ENCODE results near the gene PTCD1. TPM values are rescaled to one million over a fixed set of nuclear protein-coding genes. Genes with fewer than 3 reads are reported as not detected.

The PTCD1 gene
- polyA plus RNA-seq, 3 donors from 2014 or later: 0.83 to 3.7 (median 1.4) TPM

- H3K9me3 Mint-ChIP-seq: no peaks in the 10 kb centered on the region
- peaks cover 0 to 2% (median under 1%) of the 10 kb centered on the region in 3 donors for H3K27me3 Mint-ChIP-seq (ENCODE audit: low read depth in 3 of 3)
- no peak for DNase-seq
- no peak overlapping the region for H3K4me3 Mint-ChIP-seq
- peaks cover 0 to 14% (median 0%) of the 10 kb centered on the region in 3 donors for H3K36me3 Mint-ChIP-seq
- H3K4me1 Mint-ChIP-seq: peaks cover 15 to 30% of the 10 kb centered on the region in 2 donors
- H3K27ac Mint-ChIP-seq: no peak overlapping the region
Observed at GRCh38 chr7:99457650-99458493, 19.3 kb upstream of the PTCD1 start.

DNA sequence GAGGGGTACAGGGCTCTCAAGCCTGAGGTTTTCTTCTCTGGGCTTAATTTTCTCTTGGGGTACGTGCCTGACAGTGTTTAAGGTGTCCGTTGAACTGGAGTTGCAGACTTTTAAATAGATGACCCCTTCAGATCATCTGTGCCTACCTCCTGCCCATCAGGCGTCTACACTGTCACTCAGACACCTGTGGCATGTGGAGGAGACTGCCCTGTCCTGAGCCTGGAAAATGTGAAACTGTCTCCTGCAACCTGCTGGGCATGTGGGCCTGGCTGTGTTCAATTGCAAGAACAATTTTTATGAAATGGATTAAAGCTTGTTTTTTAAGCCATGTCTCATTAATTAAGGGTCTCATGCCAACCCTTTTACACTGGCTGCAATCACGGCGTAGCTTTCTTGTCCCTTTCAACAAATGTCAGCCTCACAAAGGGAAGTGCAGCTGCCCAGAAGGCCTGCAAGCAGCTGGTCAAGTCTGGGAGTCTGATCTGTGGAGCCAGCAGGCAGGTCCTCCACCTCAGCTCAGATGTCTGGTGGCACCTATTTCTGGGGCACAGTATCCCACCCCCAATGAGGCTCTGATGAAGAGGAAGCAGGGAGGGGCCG, 18.6 kb upstream of the PTCD1 start:
- H3K27ac Mint-ChIP-seq: no peak overlapping the region
- H3K4me3 Mint-ChIP-seq: no peak overlapping the region
- peaks cover 0 to 14% (median 0%) of the 10 kb centered on the region in 3 donors for H3K36me3 Mint-ChIP-seq
- H3K27me3 Mint-ChIP-seq (ENCODE audit: low read depth in 3 of 3): peaks cover 0 to 2% (median 2%) of the 10 kb centered on the region in 3 donors
- DNase-seq: no peak
- H3K4me1 Mint-ChIP-seq: peaks cover 13 to 28% of the 10 kb centered on the region in 2 donors
- H3K9me3 Mint-ChIP-seq: no peaks in the 10 kb centered on the region

- Mint-ChIP-seq H3K4me1 (peaks cover 13 to 27% of the 10 kb centered on the region in 2 donors), H3K9me3 (no peaks in the 10 kb centered on the region), H3K27ac (peak overlapping the region in 1 of 6 donors; percentile 58), H3K27me3 (ENCODE audit: low read depth in 3 of 3) (peaks cover 0 to 2% (median 2%) of the 10 kb centered on the region in 3 donors), H3K36me3 (peaks cover 0 to 14% (median 0%) of the 10 kb centered on the region in 3 donors), H3K4me3 (no peak overlapping the region)
- DNase-seq: no peak
Observed at GRCh38 chr7:99456288-99456687, 17.7 kb upstream of the PTCD1 start.

DNA sequence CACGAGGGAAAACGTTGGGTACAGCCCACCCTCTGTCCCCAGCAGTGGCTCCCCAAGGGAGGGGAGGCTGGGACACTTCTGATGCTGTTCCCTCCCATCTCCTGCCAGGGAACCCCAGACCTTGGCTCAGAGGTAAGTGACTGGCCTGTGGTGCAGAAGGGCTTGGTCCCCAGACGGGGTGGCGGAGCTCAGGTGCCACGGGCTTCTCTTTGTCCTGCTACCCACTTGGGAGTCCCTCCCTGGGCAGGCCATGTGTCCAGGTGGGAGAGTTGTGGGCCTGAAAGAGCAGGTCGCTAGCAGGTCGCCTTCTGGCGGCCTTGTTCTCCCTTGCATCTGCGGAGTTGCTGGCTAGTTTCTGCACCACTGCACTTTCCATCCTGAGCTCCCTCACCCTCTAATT, 17.3 kb upstream of the PTCD1 start:
- peaks cover 0 to 2% (median 2%) of the 10 kb centered on the region in 3 donors for H3K27me3 Mint-ChIP-seq (ENCODE audit: low read depth in 3 of 3)
- DNase-seq: no peak
- H3K4me3 Mint-ChIP-seq: no peak overlapping the region
- H3K4me1 Mint-ChIP-seq: peaks cover 13 to 23% of the 10 kb centered on the region in 2 donors
- H3K9me3 Mint-ChIP-seq: no peaks in the 10 kb centered on the region
- peaks cover 0 to 17% (median 0%) of the 10 kb centered on the region in 3 donors for H3K36me3 Mint-ChIP-seq
- peak overlapping the region in 1 of 6 donors; percentile 58 for H3K27ac Mint-ChIP-seq

- no peak for DNase-seq
- H3K36me3 Mint-ChIP-seq: peaks cover 0 to 20% (median 0%) of the 10 kb centered on the region in 3 donors
- H3K4me3 Mint-ChIP-seq: no peak overlapping the region
- peaks cover 0 to 7% (median 2%) of the 10 kb centered on the region in 3 donors for H3K27me3 Mint-ChIP-seq (ENCODE audit: low read depth in 3 of 3)
- no peak overlapping the region for H3K27ac Mint-ChIP-seq
- H3K9me3 Mint-ChIP-seq: peaks cover 0 to 2% (median 0%) of the 10 kb centered on the region in 6 donors
- H3K4me1 Mint-ChIP-seq: peaks cover 0 to 2% of the 10 kb centered on the region in 2 donors
Observed at GRCh38 chr7:99453105-99453504, 14.5 kb upstream of the PTCD1 start.

DNA sequence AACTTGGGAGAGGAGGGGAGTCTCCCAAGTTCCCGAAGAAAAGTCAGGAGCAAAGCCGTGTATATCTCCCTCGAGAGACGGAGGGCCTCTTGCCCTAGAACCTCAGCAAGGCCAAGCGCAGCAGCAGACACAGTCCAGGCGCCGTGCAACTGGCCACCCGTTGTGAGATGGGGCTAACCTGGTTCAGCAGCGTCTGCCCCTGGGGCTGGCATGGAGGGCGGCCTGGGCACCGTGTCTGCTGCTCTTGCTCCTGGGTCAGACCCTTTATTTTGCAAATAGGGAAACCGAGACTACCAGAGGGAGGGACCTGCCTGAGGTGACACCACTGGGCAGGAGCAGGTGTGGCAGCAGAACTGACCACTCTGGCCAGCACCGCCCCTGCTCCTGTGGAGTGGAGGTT, 13.9 kb upstream of the PTCD1 start:
- Mint-ChIP-seq H3K27ac (no peak overlapping the region), H3K36me3 (peaks cover 0 to 16% (median 0%) of the 10 kb centered on the region in 3 donors), H3K27me3 (ENCODE audit: low read depth in 3 of 3) (peaks cover 0 to 7% (median 2%) of the 10 kb centered on the region in 3 donors), H3K4me1 (peaks cover 0 to 2% of the 10 kb centered on the region in 2 donors), H3K4me3 (no peak overlapping the region), H3K9me3 (peaks cover 0 to 2% (median 0%) of the 10 kb centered on the region in 6 donors)
- no peak for DNase-seq

GRCh38 chr7:99451936-99452335, 13.3 kb upstream of the PTCD1 start:
- no peak for DNase-seq
- Mint-ChIP-seq H3K4me1 (peaks cover 0 to 2% of the 10 kb centered on the region in 2 donors), H3K27ac (no peak overlapping the region), H3K27me3 (ENCODE audit: low read depth in 3 of 3) (peaks cover 0 to 7% (median 2%) of the 10 kb centered on the region in 3 donors), H3K9me3 (peaks cover 0 to 2% (median 0%) of the 10 kb centered on the region in 6 donors), H3K36me3 (peaks cover 0 to 16% (median 0%) of the 10 kb centered on the region in 3 donors), H3K4me3 (no peak overlapping the region)

DNA sequence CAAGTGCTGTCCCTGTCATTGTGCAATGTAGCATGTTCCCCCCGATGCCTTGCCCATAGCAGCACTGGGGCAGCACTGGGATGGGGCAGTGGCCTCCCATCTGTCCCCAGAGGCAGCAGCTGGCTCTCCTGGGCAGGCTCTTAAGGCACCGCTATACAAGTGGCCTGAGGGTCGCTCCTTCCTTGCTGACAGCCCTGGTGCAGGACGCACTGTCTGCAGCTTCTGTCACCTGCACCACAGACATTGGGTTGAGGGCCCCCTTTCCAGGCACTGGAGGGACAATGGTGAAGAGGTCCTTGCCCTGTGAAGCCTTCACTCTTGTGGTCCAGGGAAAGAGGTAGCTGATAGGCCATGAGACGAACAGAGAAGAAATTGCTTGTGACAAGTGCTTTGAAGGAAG, 10.7 kb upstream of the PTCD1 start:
- H3K27me3 Mint-ChIP-seq (ENCODE audit: low read depth in 3 of 3): peaks cover 0 to 5% (median 2%) of the 10 kb centered on the region in 3 donors
- H3K27ac Mint-ChIP-seq: peak overlapping the region in 2 of 6 donors; percentile 43 to 80
- no peaks in the 10 kb centered on the region for H3K4me1 Mint-ChIP-seq
- peaks cover 0 to 17% (median 0%) of the 10 kb centered on the region in 3 donors for H3K36me3 Mint-ChIP-seq
- DNase-seq: no peak
- H3K9me3 Mint-ChIP-seq: peaks cover 0 to 2% (median 0%) of the 10 kb centered on the region in 6 donors
- no peak overlapping the region for H3K4me3 Mint-ChIP-seq

- H3K27me3 Mint-ChIP-seq (ENCODE audit: low read depth in 3 of 3): peaks cover 0 to 5% (median 2%) of the 10 kb centered on the region in 3 donors
- H3K9me3 Mint-ChIP-seq: peaks cover 0 to 2% (median 0%) of the 10 kb centered on the region in 6 donors
- no peak for DNase-seq
- no peaks in the 10 kb centered on the region for H3K4me1 Mint-ChIP-seq
- H3K36me3 Mint-ChIP-seq: peaks cover 0 to 14% (median 0%) of the 10 kb centered on the region in 3 donors
- H3K4me3 Mint-ChIP-seq: no peak overlapping the region
- no peak overlapping the region for H3K27ac Mint-ChIP-seq
Observed at GRCh38 chr7:99448855-99449254, 10.3 kb upstream of the PTCD1 start.

DNA sequence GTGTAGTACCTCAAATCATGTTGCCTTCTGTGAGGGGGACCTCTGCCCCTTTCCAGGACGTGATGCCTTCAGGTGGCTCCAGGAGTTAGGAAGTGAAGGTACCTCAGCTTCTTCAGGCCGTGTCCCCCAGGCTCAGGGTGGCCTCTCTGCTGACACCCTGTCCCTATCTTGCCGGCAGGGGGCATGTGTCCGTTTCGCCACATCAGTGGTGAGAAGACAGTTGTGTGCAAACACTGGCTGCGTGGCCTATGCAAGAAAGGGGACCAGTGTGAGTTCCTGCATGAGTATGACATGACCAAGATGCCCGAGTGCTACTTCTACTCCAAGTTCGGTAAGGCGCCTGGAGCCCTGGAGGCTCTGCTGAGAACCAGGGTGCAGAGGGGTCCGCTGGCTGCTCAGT, 9.3 kb upstream of the PTCD1 start:
- H3K36me3 Mint-ChIP-seq: peaks cover 0 to 17% (median 3%) of the 10 kb centered on the region in 3 donors
- H3K27me3 Mint-ChIP-seq (ENCODE audit: low read depth in 3 of 3): peaks cover 0 to 5% (median 1%) of the 10 kb centered on the region in 3 donors
- DNase-seq: no peak
- H3K27ac Mint-ChIP-seq: no peak overlapping the region
- peaks cover 0 to 2% (median 0%) of the 10 kb centered on the region in 6 donors for H3K9me3 Mint-ChIP-seq
- no peak overlapping the region for H3K4me3 Mint-ChIP-seq
- H3K4me1 Mint-ChIP-seq: peaks cover 0 to 4% of the 10 kb centered on the region in 2 donors

DNA sequence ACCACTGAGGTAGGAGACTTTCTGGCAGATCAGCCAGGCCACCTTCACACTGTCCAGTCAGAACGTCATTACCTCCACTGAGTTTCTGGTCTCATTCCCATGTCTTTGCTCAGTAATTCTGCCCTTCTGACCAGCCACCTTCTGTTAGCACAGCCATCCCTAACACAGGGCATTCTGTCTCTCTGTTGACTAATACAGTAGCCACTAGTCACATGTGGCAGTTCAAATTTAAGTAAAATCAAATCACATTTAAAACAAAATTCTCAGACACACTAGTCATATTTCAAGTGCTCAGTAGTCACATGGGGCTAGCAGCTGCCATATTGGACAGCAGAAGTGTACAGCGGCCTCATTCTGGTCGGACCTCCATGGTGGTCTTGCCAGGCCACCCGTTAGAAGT, 7.5 kb upstream of the PTCD1 start:
- Mint-ChIP-seq H3K4me3 (no peak overlapping the region), H3K9me3 (peaks cover 0 to 2% (median 0%) of the 10 kb centered on the region in 6 donors), H3K27ac (peak overlapping the region in 2 of 6 donors; percentile 62 to 69), H3K4me1 (peaks cover 2 to 14% of the 10 kb centered on the region in 2 donors), H3K27me3 (ENCODE audit: low read depth in 3 of 3) (peaks cover 0 to 5% (median 0%) of the 10 kb centered on the region in 3 donors), H3K36me3 (peaks cover 0 to 19% (median 4%) of the 10 kb centered on the region in 3 donors)
- DNase-seq: no peak

GRCh38 chr7:99440195-99440594, 1.6 kb upstream of the PTCD1 start:
- peaks cover 2 to 5% (median 3%) of the 10 kb centered on the region in 3 donors for H3K27me3 Mint-ChIP-seq (ENCODE audit: low read depth in 3 of 3)
- peaks cover 0 to 11% (median 4%) of the 10 kb centered on the region in 3 donors for H3K36me3 Mint-ChIP-seq
- H3K4me3 Mint-ChIP-seq: peak overlapping the region; percentile 94 to 96 (median 95)
- H3K9me3 Mint-ChIP-seq: no peaks in the 10 kb centered on the region
- DNase-seq: no peak
- H3K4me1 Mint-ChIP-seq: peaks cover 23 to 43% of the 10 kb centered on the region in 2 donors
- peak overlapping the region; percentile 21 to 95 (median 85) for H3K27ac Mint-ChIP-seq

- peaks cover 0 to 4% (median 2%) of the 10 kb centered on the region in 3 donors for H3K36me3 Mint-ChIP-seq
- H3K27ac Mint-ChIP-seq: peak overlapping the region; percentile 85 to 94 (median 92)
- peak overlapping the region; percentile 94 to 96 (median 95) for H3K4me3 Mint-ChIP-seq
- peaks cover 2 to 5% (median 3%) of the 10 kb centered on the region in 3 donors for H3K27me3 Mint-ChIP-seq (ENCODE audit: low read depth in 3 of 3)
- DNase-seq: no peak
- H3K9me3 Mint-ChIP-seq: no peaks in the 10 kb centered on the region
- H3K4me1 Mint-ChIP-seq: peaks cover 23 to 40% of the 10 kb centered on the region in 2 donors
Observed at GRCh38 chr7:99437946-99438572, 539 bp downstream of the PTCD1 start.
